Activated CD8-positive, alpha-beta T cell treated with anti-CD3 and anti-CD28 coated beads, Interleukin-2, amount 10 ng/mL, durations not matched to agents 7 days and 5 days (primary cell): ENCODE measurements around the gene POFUT1. TPM values are rescaled to one million over a fixed set of nuclear protein-coding genes. Genes with fewer than 3 reads are reported as not detected.

ENCODE experiments used
- total RNA-seq, 2 experiments: library from RNA; stranded (reverse); gene quantifications; one replicate each; pipeline ENCODE4 v1.2.3, GENCODE V29; 2021

The POFUT1 gene
- total RNA-seq, 2 experiments from 2014 or later: 23.5 to 24.8 TPM

Other genes starting within 250 kb of the POFUT1 start
- under 1 TPM in 1 of 2 experiments, not detected in 1; 0.03 TPM for gene XKR7, start 239.7 kb upstream of the POFUT1 start, total RNA-seq
- not detected for gene CCM2L, start 197.4 kb upstream of the POFUT1 start, total RNA-seq
- not detected for gene HCK, start 155.6 kb upstream of the POFUT1 start, total RNA-seq
- 10 to 100 TPM; 29.8 to 30.4 TPM for gene TM9SF4, start 98.2 kb upstream of the POFUT1 start, total RNA-seq
- gene PLAGL2, start 137 bp upstream of the POFUT1 start, total RNA-seq: 10 to 100 TPM; 21.9 to 22.9 TPM
- 10 to 100 TPM; 15.1 to 16.0 TPM for gene KIF3B, start 69.8 kb downstream of the POFUT1 start, total RNA-seq
- 10 to 100 TPM; 91.7 to 97.4 TPM for gene ASXL1, start 150.5 kb downstream of the POFUT1 start, total RNA-seq